Skin epidermis (tissue), 12 donors: Measurements from ENCODE around the gene DDX5.

Source experiments
- H3K27ac ChIP-seq, 21 experiments: fragments of 200-600 bp; sonication (generic) in 11 of 21; one replicate each; pipeline ENCODE4 v1.5.0; 2020; ENCODE audit warnings: mild to moderate bottlenecking in 3 of 21, inconsistent platforms in 2 of 21, moderate library complexity in 2 of 21
- H3K4me3 ChIP-seq, 7 experiments: fragments of 200-600 bp; sonication (generic) in 2 of 7; one replicate each; pipeline ENCODE4 v1.5.0; 2020; ENCODE audit warnings: inconsistent platforms in 2 of 7, mild to moderate bottlenecking in 2 of 7, moderate library complexity in 1 of 7

DDX5 gene

GRCh38 chr17:64458756-64459155, 47.3 kb downstream of the DDX5 start:
- no peak overlapping the region for H3K4me3 ChIP-seq
- H3K27ac ChIP-seq = no peak overlapping the region

DNA sequence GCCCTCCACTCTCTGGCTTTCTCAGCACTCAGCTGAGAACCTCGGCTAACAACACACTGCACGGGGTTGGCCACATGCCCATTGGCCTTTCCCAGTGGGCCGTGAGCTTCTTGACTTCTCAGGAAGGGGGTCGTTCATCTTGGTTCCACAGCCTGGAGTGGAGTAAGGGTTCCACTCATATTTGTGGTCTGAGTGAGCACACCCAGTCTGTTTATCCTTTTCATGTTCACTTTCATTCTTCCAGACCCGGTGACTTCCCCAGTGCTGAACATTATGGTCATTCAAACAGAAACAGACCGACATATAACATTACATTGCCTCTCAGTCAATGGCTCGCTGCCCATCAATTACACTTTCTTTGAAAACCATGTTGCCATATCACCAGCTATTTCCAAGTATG, 48.9 kb downstream of the DDX5 start:
- Histone ChIP-seq H3K4me3 (no peak overlapping the region), H3K27ac (no peak overlapping the region)

DNA sequence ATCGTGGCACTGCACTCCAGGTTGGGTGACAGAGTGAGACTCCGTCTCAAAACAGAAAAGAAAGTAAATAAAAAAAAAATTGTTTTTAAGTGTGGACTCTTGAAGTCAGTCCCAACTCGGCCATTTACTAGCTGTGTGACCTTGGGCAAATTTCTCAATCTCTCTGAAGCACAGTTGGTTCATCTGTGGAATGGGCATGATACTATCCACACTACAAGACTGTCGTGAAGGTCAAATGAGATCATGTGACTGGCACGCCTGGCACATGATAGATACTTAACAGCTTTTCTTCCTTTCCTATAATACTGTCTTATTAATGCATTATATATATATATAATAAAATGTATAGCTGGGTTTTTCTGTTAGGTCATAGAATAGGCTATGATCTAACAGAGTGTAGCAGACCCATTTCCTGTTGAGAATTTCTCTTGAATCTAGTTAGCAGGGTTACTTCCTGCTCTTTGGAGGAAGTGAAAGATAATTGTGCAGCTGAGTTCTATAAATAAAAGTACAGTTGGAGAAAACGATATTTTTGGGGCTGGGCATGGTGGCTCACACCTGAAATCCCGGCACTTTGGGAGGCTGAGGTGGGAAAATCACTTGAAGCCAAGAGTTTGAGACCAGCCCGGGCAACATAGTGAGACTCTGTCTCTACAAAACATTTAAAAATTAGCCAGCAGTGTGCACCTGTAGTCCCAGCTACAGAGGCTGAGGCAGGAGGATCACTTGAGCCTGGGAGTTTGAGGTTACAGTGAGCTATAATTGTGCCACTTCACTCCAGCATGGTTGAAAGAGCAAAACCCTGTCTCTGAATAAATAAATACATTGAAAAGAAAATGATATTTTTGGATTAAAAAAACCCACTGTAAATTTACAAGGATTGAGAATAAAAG, 49.9 kb downstream of the DDX5 start:
- no peak overlapping the region for H3K4me3 ChIP-seq
- peak overlapping the region in 4 of 21 experiments; percentile 17 to 52 (median 42) for H3K27ac ChIP-seq

- peak overlapping the region in 2 of 7 experiments; percentile 4 to 13 for H3K4me3 ChIP-seq
- H3K27ac ChIP-seq = peak overlapping the region in 19 of 21 experiments; percentile 13 to 80 (median 53)
Observed at GRCh38 chr17:64449545-64449944, 56.5 kb downstream of the DDX5 start.

GRCh38 chr17:64448665-64449512, 57.2 kb downstream of the DDX5 start, which contains the start of gene MILR1:
Gene MILR1 (plus strand): TSS chr17:64449115. CDS start chr17:64449169, 54 bp downstream.
- peak within 1 kb of the TSS in 19 of 21 experiments; percentile 13 to 80 (median 54) for H3K27ac ChIP-seq
- H3K4me3 ChIP-seq = peak within 1 kb of the TSS in 2 of 7 experiments; percentile 4 to 13
